Hepatocyte (in vitro differentiated cells): Measurements from ENCODE around the gene SEMA4B. TPM values are rescaled to one million over a fixed set of nuclear protein-coding genes. Genes with fewer than 3 reads are reported as not detected.

Source experiments
- DNase-seq: peaks from one replicate; pipeline ENCODE4 v3.0.0-alpha.2; 2016; ENCODE audit warnings: low spot score
- H2AFZ ChIP-seq: fragments of 200-600 bp; sonication (generic); 2 replicates; pipeline ENCODE4 v1.6.0; 2016; ENCODE audit warnings: antibody characterized with exemption, mild to moderate bottlenecking
- H3K27ac ChIP-seq: fragments of 200-600 bp; sonication (generic); 2 replicates; pipeline ENCODE4 v1.5.1; 2016; ENCODE audit warnings: mild to moderate bottlenecking
- H3K27me3 ChIP-seq: fragments of 200-600 bp; sonication (generic); 2 replicates; pipeline ENCODE4 v1.6.1; 2016
- H3K36me3 ChIP-seq: fragments of 200-600 bp; sonication (generic); replicated peaks from 2 replicates; pipeline ENCODE4 v1.5.1; 2016; ENCODE audit warnings: low read depth; ENCODE audit not compliant: insufficient read depth
- H3K4me1 ChIP-seq: fragments of 200-600 bp; sonication (generic); 2 replicates; pipeline ENCODE4 v1.5.1; 2016; ENCODE audit warnings: mild to moderate bottlenecking, moderate library complexity; ENCODE audit not compliant: insufficient read depth
- H3K4me2 ChIP-seq: fragments of 200-600 bp; sonication (generic); 2 replicates; pipeline ENCODE4 v1.6.0; 2016
- H3K4me3 ChIP-seq: fragments of 200-600 bp; sonication (generic); 2 replicates; pipeline ENCODE4 v1.5.1; 2016; ENCODE audit warnings: mild to moderate bottlenecking
- H3K79me2 ChIP-seq: fragments of 200-600 bp; sonication (generic); 2 replicates; pipeline ENCODE4 v1.6.0; 2017; ENCODE audit warnings: mild to moderate bottlenecking
- H3K9me2 ChIP-seq: fragments of 200-600 bp; sonication (generic); replicated peaks from 2 replicates; pipeline ENCODE4 v1.6.0; 2017; ENCODE audit warnings: mild to moderate bottlenecking; ENCODE audit not compliant: insufficient read depth
- H3K9me3 ChIP-seq: fragments of 200-600 bp; sonication (generic); 2 replicates; pipeline ENCODE4 v1.5.1; 2016; ENCODE audit warnings: low read depth, mild to moderate bottlenecking
- H4K20me1 ChIP-seq: fragments of 200-600 bp; sonication (generic); 2 replicates; pipeline ENCODE4 v1.6.0; 2016; ENCODE audit warnings: mild to moderate bottlenecking; ENCODE audit not compliant: insufficient read depth, poor library complexity, severe bottlenecking
- EZH2 ChIP-seq: fragments of 200-600 bp; sonication (generic); IDR thresholded peaks from 2 replicates; pipeline ENCODE4 v1.6.1; 2016; ENCODE audit warnings: antibody characterized with exemption, mild to moderate bottlenecking, borderline replicate concordance
- EZH2phosphoT487 ChIP-seq: fragments of 200-600 bp; sonication (generic); IDR thresholded peaks from one replicate; pipeline ENCODE4 v1.6.1; 2018; ENCODE audit warnings: antibody characterized with exemption, mild to moderate bottlenecking, low read depth, moderate library complexity; ENCODE audit not compliant: unreplicated experiment, severe bottlenecking
- WGBS: methylation state at CpG from one replicate; pipeline ENCODE4 v1.1.6; 2016; ENCODE audit warnings: low lambda C conversion rate; ENCODE audit errors: missing lambda C conversion rate; 5-methylcytosine and 5-hydroxymethylcytosine counted together
- polyA plus RNA-seq: library from polyadenylated mRNA; unstranded; fragments of >200 nt; fragmentation: Nextera tagmentation; extraction: Ambion mirVana; gene quantifications from 2 replicates; pipeline ENCODE4 v1.2.1, GENCODE V29; 2016
- total RNA-seq: library from RNA; depleted of rRNA; stranded (reverse); fragments of >200 nt; gene quantifications from 2 replicates; pipeline ENCODE4 v1.2.3, GENCODE V29; 2014
- TF ChIP-seq, protein P1 (sequence below): fragments of 200-600 bp; sonication (generic); IDR thresholded peaks from 2 replicates; pipeline ENCODE4 v1.5.1; 2016; ENCODE audit warnings: antibody characterized with exemption, mild to moderate bottlenecking; ENCODE audit not compliant: poor library complexity

Gene SEMA4B
- total and polyA plus RNA-seq, 2 experiments from 2014 or later: 19.2 to 43.5 TPM

DNA sequence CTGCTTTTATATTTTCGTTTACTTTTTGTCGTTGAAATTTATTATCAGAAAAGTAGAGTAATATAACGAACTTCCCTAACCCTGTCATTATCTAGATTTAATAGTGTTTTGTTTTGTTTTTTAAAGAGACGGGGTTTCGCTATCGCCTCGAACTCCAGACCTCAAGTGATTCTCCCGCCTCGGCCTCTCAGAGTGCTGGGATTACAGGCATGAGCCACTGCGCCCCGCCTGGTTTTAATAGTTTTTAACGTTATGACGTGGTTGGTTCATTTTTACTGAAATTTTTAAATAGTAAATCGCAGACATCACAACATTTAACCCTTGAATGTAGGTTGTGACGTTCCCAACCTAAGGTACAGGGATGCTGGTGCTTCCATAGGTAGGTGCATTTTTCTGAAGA lies 65.4 kb downstream of the SEMA4B start:
- no peaks in the 10 kb centered on the region for H3K36me3 ChIP-seq
- H3K9me3 ChIP-seq: no peaks in the 10 kb centered on the region
- H3K4me1 ChIP-seq: no peaks in the 10 kb centered on the region
- H3K79me2 ChIP-seq: peaks cover 34% of the 10 kb centered on the region
- H3K4me3 ChIP-seq: no peak overlapping the region
- H3K27me3 ChIP-seq: no peaks in the 10 kb centered on the region
- H2AFZ ChIP-seq: no peak overlapping the region
- 52% methylated on average over 15 of the region's 15 CpGs for WGBS
- H4K20me1 ChIP-seq: peaks cover 11% of the 10 kb centered on the region
- peak overlapping the region; percentile 96 for H3K27ac ChIP-seq
- DNase-seq: no peak
- H3K4me2 ChIP-seq: peak overlapping the region; percentile 78
- no peaks in the 10 kb centered on the region for H3K9me2 ChIP-seq
- TF ChIP-seq EZH2phosphoT487 (no peak), EZH2 (no peak)
- TF ChIP-seq, protein P1, sequence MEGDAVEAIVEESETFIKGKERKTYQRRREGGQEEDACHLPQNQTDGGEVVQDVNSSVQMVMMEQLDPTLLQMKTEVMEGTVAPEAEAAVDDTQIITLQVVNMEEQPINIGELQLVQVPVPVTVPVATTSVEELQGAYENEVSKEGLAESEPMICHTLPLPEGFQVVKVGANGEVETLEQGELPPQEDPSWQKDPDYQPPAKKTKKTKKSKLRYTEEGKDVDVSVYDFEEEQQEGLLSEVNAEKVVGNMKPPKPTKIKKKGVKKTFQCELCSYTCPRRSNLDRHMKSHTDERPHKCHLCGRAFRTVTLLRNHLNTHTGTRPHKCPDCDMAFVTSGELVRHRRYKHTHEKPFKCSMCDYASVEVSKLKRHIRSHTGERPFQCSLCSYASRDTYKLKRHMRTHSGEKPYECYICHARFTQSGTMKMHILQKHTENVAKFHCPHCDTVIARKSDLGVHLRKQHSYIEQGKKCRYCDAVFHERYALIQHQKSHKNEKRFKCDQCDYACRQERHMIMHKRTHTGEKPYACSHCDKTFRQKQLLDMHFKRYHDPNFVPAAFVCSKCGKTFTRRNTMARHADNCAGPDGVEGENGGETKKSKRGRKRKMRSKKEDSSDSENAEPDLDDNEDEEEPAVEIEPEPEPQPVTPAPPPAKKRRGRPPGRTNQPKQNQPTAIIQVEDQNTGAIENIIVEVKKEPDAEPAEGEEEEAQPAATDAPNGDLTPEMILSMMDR: no peak

DNA sequence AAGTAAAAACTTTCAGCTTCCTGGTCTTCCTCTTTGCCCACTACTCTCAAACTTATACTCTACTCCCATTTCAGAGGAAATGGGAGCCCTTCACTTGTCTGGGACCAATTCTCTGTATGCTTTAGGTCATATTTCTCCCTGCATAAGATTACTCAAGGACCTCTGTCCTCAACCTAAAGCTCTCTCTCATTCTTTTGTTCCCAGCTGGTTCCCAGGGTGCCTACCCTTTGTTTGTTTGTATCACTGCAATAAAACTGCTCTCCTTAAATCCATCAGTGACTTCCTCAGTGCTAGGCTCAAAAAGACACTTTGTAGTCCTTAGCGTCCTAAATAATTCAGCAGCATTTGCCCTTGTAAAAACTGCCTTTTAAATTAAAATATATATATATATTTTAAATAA lies 67.3 kb downstream of the SEMA4B start:
- 38% methylated on average over 1 of the region's 1 CpG for WGBS
- H3K79me2 ChIP-seq: peaks cover 34% of the 10 kb centered on the region
- H3K4me2 ChIP-seq: peak overlapping the region; percentile 78
- no peak overlapping the region for H2AFZ ChIP-seq
- H3K4me1 ChIP-seq: no peaks in the 10 kb centered on the region
- no peak for DNase-seq
- no peaks in the 10 kb centered on the region for H3K9me2 ChIP-seq
- H3K36me3 ChIP-seq: no peaks in the 10 kb centered on the region
- H3K4me3 ChIP-seq: no peak overlapping the region
- peaks cover 11% of the 10 kb centered on the region for H4K20me1 ChIP-seq
- peak overlapping the region; percentile 11 for H3K27ac ChIP-seq
- no peaks in the 10 kb centered on the region for H3K9me3 ChIP-seq
- TF ChIP-seq EZH2 (no peak), EZH2phosphoT487 (no peak)
- TF ChIP-seq, protein P1: no peak
- H3K27me3 ChIP-seq: no peaks in the 10 kb centered on the region

DNA sequence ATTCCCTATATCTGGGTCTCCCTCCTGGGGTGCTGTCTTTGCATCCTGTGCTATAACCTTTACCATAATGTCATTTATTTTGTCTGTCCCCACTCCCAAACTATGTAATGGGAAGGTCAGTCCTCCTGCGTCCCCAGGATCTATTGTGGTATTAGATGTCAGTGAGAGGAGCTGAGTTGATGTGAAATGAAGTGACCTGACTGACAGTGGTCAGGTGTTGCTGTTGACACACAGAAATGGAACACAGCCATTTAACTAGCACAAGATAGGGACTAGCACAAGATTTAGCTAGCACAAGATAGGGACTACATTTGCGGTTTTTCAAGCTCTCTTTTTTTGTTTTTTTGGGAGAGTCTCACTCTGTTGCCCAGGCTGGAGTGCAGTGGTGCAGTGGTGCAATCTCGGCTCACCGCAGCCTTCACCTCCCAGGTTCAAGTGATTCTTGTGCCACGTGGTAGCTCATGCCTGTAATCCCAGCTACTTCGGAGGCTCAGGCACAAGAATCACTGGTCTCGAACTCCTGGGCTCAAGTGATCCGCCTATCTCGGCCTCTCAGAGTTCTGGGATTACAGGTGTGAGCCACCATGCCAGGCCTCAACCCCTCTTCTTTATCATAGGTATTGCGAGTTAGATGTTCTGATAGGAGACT lies 69.5 kb downstream of the SEMA4B start:
- no peak for DNase-seq
- Histone ChIP-seq H4K20me1 (peaks cover 11% of the 10 kb centered on the region), H2AFZ (no peak overlapping the region), H3K27me3 (no peaks in the 10 kb centered on the region), H3K4me1 (no peaks in the 10 kb centered on the region), H3K79me2 (peaks cover 34% of the 10 kb centered on the region), H3K4me2 (no peak overlapping the region), H3K36me3 (no peaks in the 10 kb centered on the region), H3K4me3 (no peak overlapping the region), H3K9me3 (no peaks in the 10 kb centered on the region), H3K27ac (no peak overlapping the region), H3K9me2 (no peaks in the 10 kb centered on the region)
- 91% methylated on average over 10 of the region's 10 CpGs for WGBS
- TF ChIP-seq EZH2phosphoT487 (no peak), EZH2 (no peak)
- TF ChIP-seq, protein P1: no peak
